Subcutaneous abdominal adipose tissue (tissue), 5 donors: ENCODE measurements around the gene C3orf70.
"Not testable (repeated sequence)": the region's sequence is repeated elsewhere in the genome, so short reads cannot be mapped to it uniquely, and the experiment has no call there.

Source experiments
- H3K27ac ChIP-seq: one replicate; pipeline ENCODE4 v1.7.0; 2013; ENCODE audit warnings: low read depth, mild to moderate bottlenecking, inconsistent platforms, low read length, moderate library complexity
- H3K27me3 ChIP-seq, 5 donors: one replicate each; pipeline ENCODE4 v1.7.0; 2013; ENCODE audit warnings: low read length in 5 of 5, inconsistent platforms in 1 of 5; ENCODE audit not compliant: control insufficient read depth in 5 of 5, insufficient read depth in 4 of 5
- H3K36me3 ChIP-seq, 5 donors: one replicate each; pipeline ENCODE4 v1.7.0; 2013; ENCODE audit warnings: low read length in 5 of 5; ENCODE audit not compliant: control insufficient read depth in 5 of 5, insufficient read depth in 5 of 5
- H3K4me1 ChIP-seq, 5 donors: one replicate each; pipeline ENCODE4 v1.7.0; 2013; ENCODE audit warnings: low read length in 5 of 5, mild to moderate bottlenecking in 3 of 5, moderate library complexity in 1 of 5; ENCODE audit not compliant: control insufficient read depth in 5 of 5, insufficient read depth in 5 of 5
- H3K4me3 ChIP-seq, 5 donors: one replicate each; pipeline ENCODE4 v1.7.0; 2013; ENCODE audit warnings: low read length in 5 of 5, low read depth in 1 of 5
- H3K9ac ChIP-seq, 5 donors: one replicate each; pipeline ENCODE4 v1.7.0; 2013; ENCODE audit warnings: low read length in 5 of 5, mild to moderate bottlenecking in 4 of 5, moderate library complexity in 3 of 5
- H3K9me3 ChIP-seq, 5 donors: one replicate each; pipeline ENCODE4 v1.7.0; 2013; ENCODE audit warnings: low read length in 5 of 5; ENCODE audit not compliant: control insufficient read depth in 5 of 5
- donor health status: healthy.
- donor health status: healthy.
- donor health status: healthy.
- donor health status: healthy.
- donor health status: healthy.

C3orf70 gene

GRCh38 chr3:185120126-185120525, 32.7 kb downstream of the C3orf70 start:
- Histone ChIP-seq H3K36me3 (no peaks in the 10 kb centered on the region), H3K27ac (no peak overlapping the region), H3K9me3 (no peaks in the 10 kb centered on the region), H3K4me3 (no peak overlapping the region), H3K9ac (no peak overlapping the region), H3K4me1 (no peaks in the 10 kb centered on the region), H3K27me3 (no peaks in the 10 kb centered on the region)

- H3K9me3 ChIP-seq = no peaks in the 10 kb centered on the region
- no peak overlapping the region for H3K27ac ChIP-seq
- H3K4me1 ChIP-seq = no peaks in the 10 kb centered on the region
These were observed 37.5 kb downstream of the C3orf70 start for GRCh38 chr3:185115371-185115770.

GRCh38 chr3:185114756-185115155, 38.1 kb downstream of the C3orf70 start:
- H3K36me3 ChIP-seq = no peaks in the 10 kb centered on the region
- no peaks in the 10 kb centered on the region for H3K9me3 ChIP-seq
- no peak overlapping the region for H3K27ac ChIP-seq

More at GRCh38 chr3:185115371-185115770, 37.5 kb downstream of the C3orf70 start:
- H3K4me3 ChIP-seq = no peak overlapping the region
- H3K27me3 ChIP-seq = no peaks in the 10 kb centered on the region
- H3K9ac ChIP-seq = no peak overlapping the region
- H3K36me3 ChIP-seq = no peaks in the 10 kb centered on the region

GRCh38 chr3:185112186-185112585, 40.7 kb downstream of the C3orf70 start:
- no peaks in the 10 kb centered on the region for H3K36me3 ChIP-seq
- H3K9ac ChIP-seq = no peak overlapping the region

More at GRCh38 chr3:185114756-185115155, 38.1 kb downstream of the C3orf70 start:
- H3K9ac ChIP-seq = no peak overlapping the region
- H3K4me1 ChIP-seq = no peaks in the 10 kb centered on the region
- no peaks in the 10 kb centered on the region for H3K27me3 ChIP-seq
- H3K4me3 ChIP-seq = no peak overlapping the region

GRCh38 chr3:185109012-185109411, 43.8 kb downstream of the C3orf70 start:
- H3K4me3 ChIP-seq, H3K27me3 ChIP-seq, H3K9me3 ChIP-seq, H3K36me3 ChIP-seq, H3K27ac ChIP-seq, H3K9ac ChIP-seq, H3K4me1 ChIP-seq: not testable (repeated sequence)

More at GRCh38 chr3:185112186-185112585, 40.7 kb downstream of the C3orf70 start:
- no peak overlapping the region for H3K27ac ChIP-seq
- no peaks in the 10 kb centered on the region for H3K9me3 ChIP-seq
- H3K4me1 ChIP-seq = no peaks in the 10 kb centered on the region
- H3K4me3 ChIP-seq = no peak overlapping the region
- no peaks in the 10 kb centered on the region for H3K27me3 ChIP-seq

GRCh38 chr3:185106256-185106890, 46.5 kb downstream of the C3orf70 start:
- H3K9me3 ChIP-seq = peaks cover 3 to 14% (median 7%) of the 10 kb centered on the region in 5 donors
- not testable (repeated sequence) for H3K4me3 ChIP-seq, H3K9ac ChIP-seq, H3K27ac ChIP-seq, H3K27me3 ChIP-seq, H3K36me3 ChIP-seq, H3K4me1 ChIP-seq

- no peaks in the 10 kb centered on the region for H3K36me3 ChIP-seq
These were observed 49.3 kb downstream of the C3orf70 start for GRCh38 chr3:185103359-185104127.

GRCh38 chr3:185094697-185095096, 58.2 kb downstream of the C3orf70 start:
- no peaks in the 10 kb centered on the region for H3K27me3 ChIP-seq
- no peak overlapping the region for H3K27ac ChIP-seq
- H3K9me3 ChIP-seq = peaks cover 0 to 3% (median 0%) of the 10 kb centered on the region in 5 donors
- H3K36me3 ChIP-seq = no peaks in the 10 kb centered on the region
- no peak overlapping the region for H3K9ac ChIP-seq
- H3K4me1 ChIP-seq = no peaks in the 10 kb centered on the region
- no peak overlapping the region for H3K4me3 ChIP-seq

More at GRCh38 chr3:185103359-185104127, 49.3 kb downstream of the C3orf70 start:
- Histone ChIP-seq H3K4me3 (no peak overlapping the region), H3K9me3 (peaks cover 3 to 17% (median 7%) of the 10 kb centered on the region in 5 donors), H3K4me1 (no peaks in the 10 kb centered on the region), H3K27ac (no peak overlapping the region), H3K27me3 (no peaks in the 10 kb centered on the region), H3K9ac (no peak overlapping the region)

GRCh38 chr3:185093116-185093515, 59.7 kb downstream of the C3orf70 start:
- Histone ChIP-seq H3K4me3 (no peak overlapping the region), H3K36me3 (no peaks in the 10 kb centered on the region), H3K9me3 (no peaks in the 10 kb centered on the region), H3K27ac (no peak overlapping the region), H3K4me1 (no peaks in the 10 kb centered on the region), H3K27me3 (no peaks in the 10 kb centered on the region), H3K9ac (no peak overlapping the region)

- Histone ChIP-seq H3K9me3 (no peaks in the 10 kb centered on the region), H3K27me3 (no peaks in the 10 kb centered on the region), H3K4me3 (no peak overlapping the region), H3K27ac (no peak overlapping the region), H3K4me1 (no peaks in the 10 kb centered on the region), H3K36me3 (no peaks in the 10 kb centered on the region), H3K9ac (no peak overlapping the region)
These were observed 62.0 kb downstream of the C3orf70 start for GRCh38 chr3:185090811-185091210.
